GM12864 (cell line): Measurements from ENCODE around the gene NUP98.

Experiments
- DNase-seq: peaks from one replicate; pipeline ENCODE4 v3.0.0-alpha.2; 2011; ENCODE audit warnings: low read depth
- H3K4me3 ChIP-seq: 2 replicates; pipeline ENCODE4 v1.5.1; 2011; ENCODE audit warnings: mild to moderate bottlenecking, low read depth, low read length, control low read depth
- TF ChIP-seq, protein P1 (sequence below): IDR thresholded peaks from 2 replicates; pipeline ENCODE4 v1.5.1; 2011; ENCODE audit warnings: low read depth, mild to moderate bottlenecking, moderate library complexity, low read length, control low read depth, inconsistent platforms; ENCODE audit errors: missing control alignments

NUP98 gene

GRCh38 chr11:3666023-3666530, 131.3 kb downstream of the NUP98 start:
- no peak overlapping the region for H3K4me3 ChIP-seq
- no peak for DNase-seq
- TF ChIP-seq, protein P1, sequence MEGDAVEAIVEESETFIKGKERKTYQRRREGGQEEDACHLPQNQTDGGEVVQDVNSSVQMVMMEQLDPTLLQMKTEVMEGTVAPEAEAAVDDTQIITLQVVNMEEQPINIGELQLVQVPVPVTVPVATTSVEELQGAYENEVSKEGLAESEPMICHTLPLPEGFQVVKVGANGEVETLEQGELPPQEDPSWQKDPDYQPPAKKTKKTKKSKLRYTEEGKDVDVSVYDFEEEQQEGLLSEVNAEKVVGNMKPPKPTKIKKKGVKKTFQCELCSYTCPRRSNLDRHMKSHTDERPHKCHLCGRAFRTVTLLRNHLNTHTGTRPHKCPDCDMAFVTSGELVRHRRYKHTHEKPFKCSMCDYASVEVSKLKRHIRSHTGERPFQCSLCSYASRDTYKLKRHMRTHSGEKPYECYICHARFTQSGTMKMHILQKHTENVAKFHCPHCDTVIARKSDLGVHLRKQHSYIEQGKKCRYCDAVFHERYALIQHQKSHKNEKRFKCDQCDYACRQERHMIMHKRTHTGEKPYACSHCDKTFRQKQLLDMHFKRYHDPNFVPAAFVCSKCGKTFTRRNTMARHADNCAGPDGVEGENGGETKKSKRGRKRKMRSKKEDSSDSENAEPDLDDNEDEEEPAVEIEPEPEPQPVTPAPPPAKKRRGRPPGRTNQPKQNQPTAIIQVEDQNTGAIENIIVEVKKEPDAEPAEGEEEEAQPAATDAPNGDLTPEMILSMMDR = no peak

DNA sequence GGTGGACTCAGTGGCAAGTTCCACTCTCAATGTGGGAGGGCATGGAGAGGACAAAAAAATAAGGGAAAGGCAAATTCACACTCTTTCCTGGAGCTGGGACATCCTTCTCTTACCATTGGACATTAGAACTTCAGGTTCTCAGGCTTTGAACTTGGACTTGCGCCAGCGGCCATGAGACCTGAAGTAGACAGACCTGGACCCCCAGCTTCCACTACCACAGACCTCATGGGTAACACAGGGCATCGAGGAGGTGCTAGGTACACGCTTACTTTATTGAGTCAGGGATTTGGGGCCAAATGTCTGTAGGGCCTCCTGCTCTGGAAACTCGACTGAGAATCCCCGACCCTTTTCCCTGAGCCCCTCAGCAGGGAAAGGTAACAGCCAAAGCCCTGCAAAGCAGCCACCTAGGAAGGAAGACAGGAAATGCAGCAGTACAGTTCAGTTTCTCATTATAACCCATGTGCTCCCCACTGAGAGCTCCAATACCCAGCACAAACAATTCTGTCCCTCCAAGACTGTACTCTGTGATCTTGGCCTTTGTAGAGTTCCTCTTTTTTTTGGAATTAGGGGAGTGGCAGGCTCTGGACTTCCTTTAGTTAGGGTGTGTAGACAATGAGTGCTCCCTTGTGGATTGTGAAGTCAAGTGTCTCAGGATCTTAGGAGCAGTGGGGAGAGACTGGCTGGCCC, 131.9 kb downstream of the NUP98 start:
- no peak overlapping the region for H3K4me3 ChIP-seq
- no peak for DNase-seq
- TF ChIP-seq, protein P1 = no peak

DNA sequence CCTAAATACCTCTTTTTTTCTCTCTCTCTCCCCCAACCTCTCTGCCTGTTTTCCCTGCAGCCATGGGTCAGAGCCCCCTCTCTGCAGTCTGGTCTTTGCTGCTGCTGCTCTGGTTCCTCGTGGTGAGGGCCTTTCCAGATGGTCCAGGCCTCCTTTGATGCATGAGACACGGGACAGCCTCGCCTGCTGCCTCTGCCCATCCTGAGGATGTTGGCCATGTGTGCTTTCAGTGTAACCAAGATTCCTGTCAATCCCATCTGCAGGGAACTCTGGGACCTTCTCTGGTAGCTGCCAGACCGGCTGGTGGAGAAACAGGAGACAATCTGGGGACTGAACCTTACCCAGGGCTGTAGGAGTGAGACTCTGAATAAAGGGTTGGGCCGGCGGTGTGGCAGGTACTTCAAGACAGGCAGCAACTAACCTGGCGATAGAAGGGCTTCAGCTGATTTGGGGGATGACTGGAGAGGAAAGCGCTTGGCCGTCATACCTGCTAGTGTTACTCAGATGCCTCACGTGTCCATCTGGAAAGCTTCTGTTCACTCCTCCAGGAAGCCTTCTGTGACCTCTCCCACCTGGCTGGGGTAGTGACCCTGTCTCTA, 133.2 kb downstream of the NUP98 start:
- DNase-seq = no peak
- TF ChIP-seq, protein P1 = no peak
- H3K4me3 ChIP-seq = no peak overlapping the region

- DNase-seq = no peak
- TF ChIP-seq, protein P1 = no peak
- no peak overlapping the region for H3K4me3 ChIP-seq
Measured at GRCh38 chr11:3662856-3663255, 134.5 kb downstream of the NUP98 start.

DNA sequence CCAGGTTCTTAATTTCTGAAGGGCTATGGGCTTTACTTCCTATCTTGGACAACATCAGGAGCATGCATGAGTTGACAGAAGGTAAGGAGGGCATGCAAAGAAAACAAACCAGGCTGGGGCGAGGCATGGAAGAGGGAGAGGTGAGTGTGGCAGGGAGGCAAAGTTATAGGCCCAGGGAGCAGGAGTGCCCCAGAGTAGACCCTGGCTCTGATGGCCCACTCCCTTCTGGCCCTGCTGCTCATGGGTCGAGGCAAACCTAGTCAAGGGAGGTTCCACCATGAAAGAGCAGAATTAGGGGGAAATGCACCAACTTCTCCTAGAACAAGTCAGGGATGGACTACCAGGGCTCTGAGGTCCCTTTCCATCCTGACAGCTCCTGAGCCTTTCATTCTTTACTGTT, 136.4 kb downstream of the NUP98 start:
- TF ChIP-seq, protein P1 = no peak
- no peak for DNase-seq
- H3K4me3 ChIP-seq = no peak overlapping the region

GRCh38 chr11:3659595-3660515, 137.5 kb downstream of the NUP98 start:
- H3K4me3 ChIP-seq = no peak overlapping the region
- no peak for DNase-seq
- TF ChIP-seq, protein P1 = no peak
